Glutamatergic neuron (in vitro differentiated cells): ENCODE results near the gene KIR3DL1. TPM values are rescaled to one million over a fixed set of nuclear protein-coding genes. Genes with fewer than 3 reads are reported as not detected.
"Not testable (repeated sequence)": the region's sequence is repeated elsewhere in the genome, so short reads cannot be mapped to it uniquely, and the experiment has no call there.

Experiments used
- DNase-seq: peaks from one replicate; pipeline ENCODE4 v3.0.0; 2022
- H3K27ac Mint-ChIP-seq: one replicate; pipeline ENCODE4 v1.8.0; 2020; ENCODE audit warnings: mild to moderate bottlenecking, mixed read lengths, inconsistent platforms; ENCODE audit not compliant: unreplicated experiment
- H3K27me3 Mint-ChIP-seq: one replicate; pipeline ENCODE4 v1.8.0; 2020; ENCODE audit warnings: mild to moderate bottlenecking, moderate library complexity, mixed read lengths, inconsistent platforms; ENCODE audit not compliant: unreplicated experiment
- H3K36me3 Mint-ChIP-seq: one replicate; pipeline ENCODE4 v1.8.0; 2020; ENCODE audit warnings: mild to moderate bottlenecking, mixed read lengths, inconsistent platforms; ENCODE audit not compliant: unreplicated experiment
- H3K4me1 Mint-ChIP-seq: one replicate; pipeline ENCODE4 v1.8.0; 2020; ENCODE audit warnings: mild to moderate bottlenecking, low read depth, mixed read lengths, inconsistent platforms; ENCODE audit not compliant: unreplicated experiment
- H3K4me3 Mint-ChIP-seq: one replicate; pipeline ENCODE4 v1.8.0; 2020; ENCODE audit warnings: mild to moderate bottlenecking, mixed read lengths, inconsistent platforms; ENCODE audit not compliant: unreplicated experiment
- H3K9me3 Mint-ChIP-seq: one replicate; pipeline ENCODE4 v1.8.0; 2020; ENCODE audit warnings: mild to moderate bottlenecking, moderate library complexity, mixed read lengths, inconsistent platforms; ENCODE audit not compliant: unreplicated experiment
- total RNA-seq: library from RNA; stranded (reverse); fragmentation: NEBNext Ultra II Directional; extraction: Animal tissue kit (Norgen Biotek cat#: 25700); gene quantifications from one replicate; pipeline ENCODE4 v1.2.1, GENCODE V29; 2021; ENCODE audit not compliant: unreplicated experiment
- TF ChIP-seq, protein P1 (sequence below): fragments of 200-600 bp; sonication (generic); IDR thresholded peaks from one replicate; pipeline ENCODE4 v1.5.0; 2021; ENCODE audit not compliant: partially characterized antibody, unreplicated experiment

The KIR3DL1 gene
- total RNA-seq, 1 donor from 2014 or later, result not detected

DNA sequence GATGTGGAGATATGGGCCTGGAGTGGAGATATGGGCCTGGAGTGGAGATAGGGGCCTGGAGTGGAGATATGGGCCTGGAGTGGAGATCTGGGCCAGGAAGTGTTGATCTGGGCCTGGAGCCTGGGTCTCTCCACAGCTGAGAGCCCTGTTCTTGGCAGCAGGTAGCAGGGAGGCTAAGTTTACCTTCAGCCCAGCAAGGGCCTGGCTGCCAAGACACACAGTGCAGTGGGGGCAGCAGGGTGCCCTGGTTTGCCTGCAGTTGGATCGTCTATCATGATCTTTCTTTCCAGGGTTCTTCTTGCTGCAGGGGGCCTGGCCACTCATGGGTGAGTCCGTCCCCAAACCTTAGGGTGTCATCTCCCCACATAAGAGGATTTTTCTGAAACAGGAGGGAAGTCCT, 34.7 kb downstream of the KIR3DL1 start:
- H3K4me1 Mint-ChIP-seq, result no peaks in the 10 kb centered on the region
- H3K27ac Mint-ChIP-seq, result no peak overlapping the region
- H3K4me3 Mint-ChIP-seq, result no peak overlapping the region
- peaks cover 23% of the 10 kb centered on the region for H3K9me3 Mint-ChIP-seq
- DNase-seq, result no peak
- peaks cover 8% of the 10 kb centered on the region for H3K27me3 Mint-ChIP-seq
- TF ChIP-seq, protein P1, sequence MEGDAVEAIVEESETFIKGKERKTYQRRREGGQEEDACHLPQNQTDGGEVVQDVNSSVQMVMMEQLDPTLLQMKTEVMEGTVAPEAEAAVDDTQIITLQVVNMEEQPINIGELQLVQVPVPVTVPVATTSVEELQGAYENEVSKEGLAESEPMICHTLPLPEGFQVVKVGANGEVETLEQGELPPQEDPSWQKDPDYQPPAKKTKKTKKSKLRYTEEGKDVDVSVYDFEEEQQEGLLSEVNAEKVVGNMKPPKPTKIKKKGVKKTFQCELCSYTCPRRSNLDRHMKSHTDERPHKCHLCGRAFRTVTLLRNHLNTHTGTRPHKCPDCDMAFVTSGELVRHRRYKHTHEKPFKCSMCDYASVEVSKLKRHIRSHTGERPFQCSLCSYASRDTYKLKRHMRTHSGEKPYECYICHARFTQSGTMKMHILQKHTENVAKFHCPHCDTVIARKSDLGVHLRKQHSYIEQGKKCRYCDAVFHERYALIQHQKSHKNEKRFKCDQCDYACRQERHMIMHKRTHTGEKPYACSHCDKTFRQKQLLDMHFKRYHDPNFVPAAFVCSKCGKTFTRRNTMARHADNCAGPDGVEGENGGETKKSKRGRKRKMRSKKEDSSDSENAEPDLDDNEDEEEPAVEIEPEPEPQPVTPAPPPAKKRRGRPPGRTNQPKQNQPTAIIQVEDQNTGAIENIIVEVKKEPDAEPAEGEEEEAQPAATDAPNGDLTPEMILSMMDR, result no peak
- H3K36me3 Mint-ChIP-seq, result peaks cover 17% of the 10 kb centered on the region

GRCh38 chr19:54851353-54851752, 35.1 kb downstream of the KIR3DL1 start:
- TF ChIP-seq, protein P1, result no peak
- Mint-ChIP-seq H3K4me1 (no peaks in the 10 kb centered on the region), H3K36me3 (peaks cover 17% of the 10 kb centered on the region)

DNA sequence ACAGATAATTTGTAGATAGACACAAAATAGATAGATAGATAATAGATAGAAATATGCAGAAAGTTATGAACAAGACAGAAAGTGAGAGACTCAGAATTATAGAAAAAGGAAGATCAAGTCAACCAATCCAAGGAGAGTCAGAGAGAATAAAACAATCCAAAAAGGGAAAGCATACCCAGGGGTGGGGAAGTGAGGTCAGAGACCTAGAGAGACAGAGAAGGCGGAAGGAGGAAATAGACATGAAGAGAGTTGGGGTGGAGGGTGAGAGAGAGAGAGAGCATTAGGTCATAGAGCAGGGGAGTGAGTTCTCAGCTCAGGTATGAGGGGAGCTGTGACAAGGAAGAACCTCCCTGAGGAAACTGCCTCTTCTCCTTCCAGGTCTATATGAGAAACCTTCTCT, 39.0 kb downstream of the KIR3DL1 start:
- peaks cover 15% of the 10 kb centered on the region for H3K9me3 Mint-ChIP-seq
- DNase-seq, H3K27ac Mint-ChIP-seq, H3K4me1 Mint-ChIP-seq, H3K36me3 Mint-ChIP-seq, H3K27me3 Mint-ChIP-seq, H3K4me3 Mint-ChIP-seq: not testable (repeated sequence)

More at GRCh38 chr19:54851353-54851752, 35.1 kb downstream of the KIR3DL1 start:
- H3K27ac Mint-ChIP-seq, result no peak overlapping the region
- peaks cover 22% of the 10 kb centered on the region for H3K9me3 Mint-ChIP-seq
- H3K27me3 Mint-ChIP-seq, result peaks cover 8% of the 10 kb centered on the region
- no peak overlapping the region for H3K4me3 Mint-ChIP-seq
- DNase-seq, result no peak

DNA sequence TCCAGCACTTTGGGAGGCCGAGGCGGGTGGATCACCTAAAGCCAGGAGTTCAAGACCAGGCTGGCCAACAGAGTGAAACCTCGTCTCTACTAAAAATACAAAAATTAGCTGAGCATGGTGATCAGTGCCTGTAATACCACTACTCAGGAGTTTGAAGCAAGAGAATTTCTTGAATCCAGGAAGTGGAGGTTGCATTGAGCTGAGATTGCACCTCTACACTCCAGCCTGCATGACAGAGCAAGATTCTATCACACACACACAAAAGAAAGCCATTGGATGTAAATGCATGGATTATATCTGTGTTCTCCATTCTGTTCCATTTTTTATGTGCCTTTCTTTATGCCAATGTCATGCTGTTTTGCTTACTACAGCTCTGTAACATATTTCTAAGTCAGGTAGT, 42.2 kb downstream of the KIR3DL1 start:
- H3K27me3 Mint-ChIP-seq, DNase-seq, H3K9me3 Mint-ChIP-seq, H3K4me3 Mint-ChIP-seq, H3K27ac Mint-ChIP-seq, H3K36me3 Mint-ChIP-seq, H3K4me1 Mint-ChIP-seq: not testable (repeated sequence)

DNA sequence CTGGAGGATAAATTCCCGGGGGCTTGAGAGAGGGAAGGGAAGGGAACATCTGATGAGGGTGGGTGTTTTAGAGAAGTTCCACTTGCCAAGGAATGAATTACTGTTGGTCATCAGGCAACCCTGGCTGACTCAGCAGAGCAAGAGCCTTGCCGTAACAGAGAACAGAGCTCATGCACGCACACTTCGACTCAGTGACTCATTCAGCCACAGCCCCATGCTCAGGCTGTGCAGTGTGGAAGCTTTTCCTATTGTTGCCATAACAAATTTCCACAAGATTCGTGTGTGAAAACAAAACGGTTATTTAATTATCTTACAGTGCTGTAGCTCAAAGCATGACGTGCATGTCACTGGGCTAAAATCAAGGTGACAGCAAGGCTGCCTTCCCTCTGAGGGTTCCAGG, 43.2 kb downstream of the KIR3DL1 start:
- not testable (repeated sequence) for H3K36me3 Mint-ChIP-seq, H3K27me3 Mint-ChIP-seq, H3K4me1 Mint-ChIP-seq, H3K9me3 Mint-ChIP-seq, H3K4me3 Mint-ChIP-seq, H3K27ac Mint-ChIP-seq, DNase-seq

- not testable (repeated sequence) for H3K4me1 Mint-ChIP-seq, DNase-seq, H3K27me3 Mint-ChIP-seq, H3K36me3 Mint-ChIP-seq, H3K27ac Mint-ChIP-seq, H3K9me3 Mint-ChIP-seq, H3K4me3 Mint-ChIP-seq
Measured at GRCh38 chr19:54863459-54863858, 47.2 kb downstream of the KIR3DL1 start.

DNA sequence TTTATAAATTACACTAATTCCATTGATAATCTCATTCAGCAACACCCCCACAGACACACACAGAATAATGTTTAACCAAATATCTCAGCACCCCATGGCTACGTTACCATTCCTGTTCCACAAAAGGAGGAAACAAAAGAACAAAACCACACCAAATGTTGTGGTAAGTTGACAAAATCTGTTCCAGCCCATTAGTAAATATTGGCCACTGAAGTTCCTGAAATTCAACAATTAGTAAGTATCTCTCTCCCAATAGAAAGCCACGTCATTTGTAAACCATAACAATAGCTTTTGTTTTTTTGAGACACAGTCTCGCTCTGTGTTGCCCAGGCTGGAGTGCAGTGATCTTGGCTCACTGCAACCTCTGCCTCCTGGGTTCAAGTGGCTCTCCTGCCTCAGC, 55.4 kb downstream of the KIR3DL1 start:
- no peak overlapping the region for H3K27ac Mint-ChIP-seq
- no peak overlapping the region for H3K4me3 Mint-ChIP-seq
- H3K27me3 Mint-ChIP-seq, result peaks cover under 1% of the 10 kb centered on the region
- TF ChIP-seq, protein P1, result no peak
- DNase-seq, result no peak
- no peaks in the 10 kb centered on the region for H3K36me3 Mint-ChIP-seq
- peaks cover 3% of the 10 kb centered on the region for H3K9me3 Mint-ChIP-seq
- H3K4me1 Mint-ChIP-seq, result no peaks in the 10 kb centered on the region
